Measurements from ENCODE around the gene CRIM1.

- TF ChIP-seq POLR2A (IDR thresholded peaks at IDR 0.05) (no peak), CTCF (IDR thresholded peaks at IDR 0.05) (no peak)
Measured at GRCh38 chr2:36352701-36353100, 2.9 kb upstream of the CRIM1 start.
